Measurements from ENCODE around the gene STX19. TPM values are rescaled to one million over a fixed set of nuclear protein-coding genes. Genes with fewer than 3 reads are reported as not detected.

STX19 gene
- total and polyA plus RNA-seq, 2 experiments from 2014 or later, result 0.12 to 0.47 TPM

- Histone ChIP-seq H3K9me3 (ENCODE audit: low read depth) (no peaks in the 10 kb centered on the region), H3K4me3 (no peak overlapping the region), H3K79me2 (no peaks in the 10 kb centered on the region), H3K36me3 (replicated peaks; ENCODE audit: insufficient read depth, low read depth) (no peaks in the 10 kb centered on the region), H3K9me2 (replicated peaks; ENCODE audit: insufficient read depth) (no peaks in the 10 kb centered on the region), H4K20me1 (ENCODE audit: insufficient read depth, poor library complexity, severe bottlenecking) (no peaks in the 10 kb centered on the region), H2AFZ (no peak overlapping the region), H3K27me3 (no peaks in the 10 kb centered on the region), H3K4me2 (no peak overlapping the region), H3K27ac (no peak overlapping the region), H3K4me1 (ENCODE audit: insufficient read depth) (no peaks in the 10 kb centered on the region)
- 81% methylated on average over 1 of the region's 1 CpG for WGBS (ENCODE audit: low lambda C conversion rate, missing lambda C conversion rate)
- DNase-seq (ENCODE audit: low spot score), result no peak
- TF ChIP-seq EZH2 (IDR thresholded peaks at IDR 0.05; ENCODE audit: borderline replicate concordance) (no peak), EZH2phosphoT487 (IDR thresholded peaks at IDR 0.05; ENCODE audit: low read depth, severe bottlenecking, unreplicated experiment) (no peak)
- TF ChIP-seq, protein P1, sequence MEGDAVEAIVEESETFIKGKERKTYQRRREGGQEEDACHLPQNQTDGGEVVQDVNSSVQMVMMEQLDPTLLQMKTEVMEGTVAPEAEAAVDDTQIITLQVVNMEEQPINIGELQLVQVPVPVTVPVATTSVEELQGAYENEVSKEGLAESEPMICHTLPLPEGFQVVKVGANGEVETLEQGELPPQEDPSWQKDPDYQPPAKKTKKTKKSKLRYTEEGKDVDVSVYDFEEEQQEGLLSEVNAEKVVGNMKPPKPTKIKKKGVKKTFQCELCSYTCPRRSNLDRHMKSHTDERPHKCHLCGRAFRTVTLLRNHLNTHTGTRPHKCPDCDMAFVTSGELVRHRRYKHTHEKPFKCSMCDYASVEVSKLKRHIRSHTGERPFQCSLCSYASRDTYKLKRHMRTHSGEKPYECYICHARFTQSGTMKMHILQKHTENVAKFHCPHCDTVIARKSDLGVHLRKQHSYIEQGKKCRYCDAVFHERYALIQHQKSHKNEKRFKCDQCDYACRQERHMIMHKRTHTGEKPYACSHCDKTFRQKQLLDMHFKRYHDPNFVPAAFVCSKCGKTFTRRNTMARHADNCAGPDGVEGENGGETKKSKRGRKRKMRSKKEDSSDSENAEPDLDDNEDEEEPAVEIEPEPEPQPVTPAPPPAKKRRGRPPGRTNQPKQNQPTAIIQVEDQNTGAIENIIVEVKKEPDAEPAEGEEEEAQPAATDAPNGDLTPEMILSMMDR (IDR thresholded peaks at IDR 0.05; ENCODE audit: poor library complexity), result no peak
Measured at GRCh38 chr3:94012185-94012584, 16.2 kb downstream of the STX19 start.

GRCh38 chr3:94011233-94011711 is 17.1 kb downstream of the STX19 start:
- Histone ChIP-seq H3K27ac (no peak overlapping the region), H3K4me3 (no peak overlapping the region), H3K9me3 (ENCODE audit: low read depth) (no peaks in the 10 kb centered on the region), H3K4me1 (ENCODE audit: insufficient read depth) (no peaks in the 10 kb centered on the region), H3K36me3 (replicated peaks; ENCODE audit: insufficient read depth, low read depth) (no peaks in the 10 kb centered on the region), H2AFZ (no peak overlapping the region), H3K27me3 (no peaks in the 10 kb centered on the region), H3K9me2 (replicated peaks; ENCODE audit: insufficient read depth) (no peaks in the 10 kb centered on the region), H4K20me1 (ENCODE audit: insufficient read depth, poor library complexity, severe bottlenecking) (no peaks in the 10 kb centered on the region), H3K4me2 (no peak overlapping the region), H3K79me2 (no peaks in the 10 kb centered on the region)
- DNase-seq (ENCODE audit: low spot score), result no peak
- 84% methylated on average over 3 of the region's 3 CpGs for WGBS (ENCODE audit: low lambda C conversion rate, missing lambda C conversion rate)
- TF ChIP-seq EZH2 (IDR thresholded peaks at IDR 0.05; ENCODE audit: borderline replicate concordance) (no peak), EZH2phosphoT487 (IDR thresholded peaks at IDR 0.05; ENCODE audit: low read depth, severe bottlenecking, unreplicated experiment) (no peak)
- TF ChIP-seq, protein P1 (IDR thresholded peaks at IDR 0.05; ENCODE audit: poor library complexity), result no peak

DNA sequence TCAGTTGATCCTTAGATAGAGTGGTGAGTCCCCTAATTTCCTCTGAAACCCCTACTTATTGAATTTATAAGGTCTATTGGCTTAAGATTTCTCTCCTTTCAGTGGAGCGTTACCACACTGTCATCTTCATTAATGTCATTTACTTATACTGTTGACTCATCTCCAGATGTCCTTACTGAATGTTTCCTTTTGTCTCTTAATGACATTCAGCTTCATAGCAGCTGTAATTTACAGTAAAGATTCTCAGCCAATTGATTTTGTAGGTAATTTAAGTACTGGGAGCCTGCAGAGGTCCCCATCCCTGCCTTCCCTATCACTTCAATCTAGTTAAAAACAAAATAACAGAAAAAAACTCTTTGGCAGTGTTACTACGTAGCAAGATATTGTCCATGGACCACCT is 18.8 kb downstream of the STX19 start:
- H3K79me2 ChIP-seq, result no peaks in the 10 kb centered on the region
- no peaks in the 10 kb centered on the region for H3K4me1 ChIP-seq (ENCODE audit: insufficient read depth)
- no peak overlapping the region for H2AFZ ChIP-seq
- H3K4me2 ChIP-seq, result no peak overlapping the region
- no peaks in the 10 kb centered on the region for H3K9me2 ChIP-seq (replicated peaks; ENCODE audit: insufficient read depth)
- H3K4me3 ChIP-seq, result no peak overlapping the region
- TF ChIP-seq, protein P1 (IDR thresholded peaks at IDR 0.05; ENCODE audit: poor library complexity), result no peak
- TF ChIP-seq EZH2 (IDR thresholded peaks at IDR 0.05; ENCODE audit: borderline replicate concordance) (no peak), EZH2phosphoT487 (IDR thresholded peaks at IDR 0.05; ENCODE audit: low read depth, severe bottlenecking, unreplicated experiment) (no peak)
- no peaks in the 10 kb centered on the region for H4K20me1 ChIP-seq (ENCODE audit: insufficient read depth, poor library complexity, severe bottlenecking)
- H3K9me3 ChIP-seq (ENCODE audit: low read depth), result no peaks in the 10 kb centered on the region
- H3K27ac ChIP-seq, result no peak overlapping the region
- DNase-seq (ENCODE audit: low spot score), result no peak
- no peaks in the 10 kb centered on the region for H3K27me3 ChIP-seq
- 95% methylated on average over 2 of the region's 2 CpGs for WGBS (ENCODE audit: low lambda C conversion rate, missing lambda C conversion rate)
- no peaks in the 10 kb centered on the region for H3K36me3 ChIP-seq (replicated peaks; ENCODE audit: insufficient read depth, low read depth)

DNA sequence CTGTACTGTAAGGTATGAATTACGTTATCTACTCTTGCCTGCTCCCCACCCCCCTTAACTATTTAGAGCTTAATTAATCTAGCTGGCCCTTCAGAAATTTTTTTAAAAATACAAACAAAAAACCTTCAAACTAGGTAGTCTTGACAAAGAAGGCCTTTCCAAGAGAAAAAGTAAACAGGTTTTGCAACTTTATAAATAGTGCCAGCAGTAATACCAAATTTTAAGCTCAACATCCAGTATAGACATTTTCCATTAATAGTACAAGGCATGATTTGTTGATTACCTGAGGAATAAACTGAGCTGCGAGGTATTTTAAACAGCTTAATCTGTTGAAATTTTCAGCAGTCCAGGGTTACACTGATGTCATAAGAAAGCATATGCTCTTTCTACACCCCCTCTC is 20.1 kb downstream of the STX19 start:
- TF ChIP-seq, protein P1 (IDR thresholded peaks at IDR 0.05; ENCODE audit: poor library complexity), result no peak
- TF ChIP-seq EZH2phosphoT487 (IDR thresholded peaks at IDR 0.05; ENCODE audit: low read depth, severe bottlenecking, unreplicated experiment), result no peak
- DNase-seq (ENCODE audit: low spot score), result no peak
- Histone ChIP-seq H4K20me1 (ENCODE audit: insufficient read depth, poor library complexity, severe bottlenecking) (no peaks in the 10 kb centered on the region), H3K4me1 (ENCODE audit: insufficient read depth) (no peaks in the 10 kb centered on the region), H3K4me2 (no peak overlapping the region), H3K9me3 (ENCODE audit: low read depth) (no peaks in the 10 kb centered on the region), H3K4me3 (no peak overlapping the region), H3K36me3 (replicated peaks; ENCODE audit: insufficient read depth, low read depth) (no peaks in the 10 kb centered on the region), H3K27ac (no peak overlapping the region), H2AFZ (no peak overlapping the region), H3K79me2 (no peaks in the 10 kb centered on the region), H3K9me2 (replicated peaks; ENCODE audit: insufficient read depth) (no peaks in the 10 kb centered on the region), H3K27me3 (no peaks in the 10 kb centered on the region)
- WGBS (ENCODE audit: low lambda C conversion rate, missing lambda C conversion rate), result 92% methylated on average over 2 of the region's 2 CpGs

Measured in hepatocyte (in vitro differentiated cells).